Parietal lobe (tissue), 1 donor: ENCODE results near the gene NUP188. TPM values are rescaled to one million over a fixed set of nuclear protein-coding genes. Genes with fewer than 3 reads are reported as not detected.

Experiments used
- total RNA-seq: library from RNA; depleted of rRNA; stranded (reverse); fragments of >200 nt; gene quantifications from one replicate; pipeline ENCODE4 v1.2.3, GENCODE V29; 2014

The NUP188 gene, protein sequence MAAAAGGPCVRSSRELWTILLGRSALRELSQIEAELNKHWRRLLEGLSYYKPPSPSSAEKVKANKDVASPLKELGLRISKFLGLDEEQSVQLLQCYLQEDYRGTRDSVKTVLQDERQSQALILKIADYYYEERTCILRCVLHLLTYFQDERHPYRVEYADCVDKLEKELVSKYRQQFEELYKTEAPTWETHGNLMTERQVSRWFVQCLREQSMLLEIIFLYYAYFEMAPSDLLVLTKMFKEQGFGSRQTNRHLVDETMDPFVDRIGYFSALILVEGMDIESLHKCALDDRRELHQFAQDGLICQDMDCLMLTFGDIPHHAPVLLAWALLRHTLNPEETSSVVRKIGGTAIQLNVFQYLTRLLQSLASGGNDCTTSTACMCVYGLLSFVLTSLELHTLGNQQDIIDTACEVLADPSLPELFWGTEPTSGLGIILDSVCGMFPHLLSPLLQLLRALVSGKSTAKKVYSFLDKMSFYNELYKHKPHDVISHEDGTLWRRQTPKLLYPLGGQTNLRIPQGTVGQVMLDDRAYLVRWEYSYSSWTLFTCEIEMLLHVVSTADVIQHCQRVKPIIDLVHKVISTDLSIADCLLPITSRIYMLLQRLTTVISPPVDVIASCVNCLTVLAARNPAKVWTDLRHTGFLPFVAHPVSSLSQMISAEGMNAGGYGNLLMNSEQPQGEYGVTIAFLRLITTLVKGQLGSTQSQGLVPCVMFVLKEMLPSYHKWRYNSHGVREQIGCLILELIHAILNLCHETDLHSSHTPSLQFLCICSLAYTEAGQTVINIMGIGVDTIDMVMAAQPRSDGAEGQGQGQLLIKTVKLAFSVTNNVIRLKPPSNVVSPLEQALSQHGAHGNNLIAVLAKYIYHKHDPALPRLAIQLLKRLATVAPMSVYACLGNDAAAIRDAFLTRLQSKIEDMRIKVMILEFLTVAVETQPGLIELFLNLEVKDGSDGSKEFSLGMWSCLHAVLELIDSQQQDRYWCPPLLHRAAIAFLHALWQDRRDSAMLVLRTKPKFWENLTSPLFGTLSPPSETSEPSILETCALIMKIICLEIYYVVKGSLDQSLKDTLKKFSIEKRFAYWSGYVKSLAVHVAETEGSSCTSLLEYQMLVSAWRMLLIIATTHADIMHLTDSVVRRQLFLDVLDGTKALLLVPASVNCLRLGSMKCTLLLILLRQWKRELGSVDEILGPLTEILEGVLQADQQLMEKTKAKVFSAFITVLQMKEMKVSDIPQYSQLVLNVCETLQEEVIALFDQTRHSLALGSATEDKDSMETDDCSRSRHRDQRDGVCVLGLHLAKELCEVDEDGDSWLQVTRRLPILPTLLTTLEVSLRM (N-terminal part only)
- total RNA-seq: 68.9 TPM

DNA sequence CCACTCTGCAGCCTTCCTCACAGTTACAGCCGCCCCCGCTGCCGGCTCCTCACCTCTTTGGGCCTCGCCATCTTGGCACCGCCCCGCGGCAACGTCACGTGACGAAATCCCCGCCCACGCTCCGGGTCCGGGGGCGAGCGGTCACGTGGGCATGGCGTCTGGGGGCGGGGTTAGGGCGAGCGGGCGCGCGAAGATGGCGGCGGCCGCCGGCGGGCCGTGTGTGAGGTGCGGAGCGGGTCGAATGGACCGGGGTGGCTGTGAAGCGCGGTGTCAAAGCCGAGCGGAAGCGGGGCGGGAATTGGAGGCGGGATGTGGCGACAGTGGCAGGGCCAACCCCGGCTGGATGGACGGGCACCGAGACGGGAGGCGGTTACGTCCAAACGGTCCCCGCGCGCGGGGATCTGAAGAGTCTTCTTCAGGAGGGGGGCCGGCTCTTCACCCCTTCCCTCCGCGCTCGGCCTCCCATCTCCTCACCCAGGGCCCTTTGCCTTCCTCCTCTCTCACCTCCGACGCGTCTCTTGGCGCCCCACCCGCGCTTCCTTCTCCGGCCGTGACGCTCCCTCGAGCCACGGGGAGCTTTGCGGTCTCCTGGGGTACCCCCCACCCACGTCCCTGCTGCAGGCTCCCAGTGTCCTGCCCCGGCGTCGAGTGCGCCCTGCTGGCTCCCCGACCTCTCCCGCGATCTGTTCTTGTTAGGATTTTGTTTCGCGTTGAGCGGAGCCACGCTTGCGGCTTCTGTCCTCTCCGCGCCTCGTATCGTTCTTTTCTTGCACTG, at the start of gene NUP188, which contains the start of gene DOLK:
TSS of gene NUP188 (plus strand) at position 173 of the 775 bp plus-strand sequence. CDS start at position 194, 21 bp downstream.
TSS of gene DOLK (minus strand) at position 77 of the 775 bp plus-strand sequence. CDS start 300 bp downstream, outside the sequence.

DNA sequence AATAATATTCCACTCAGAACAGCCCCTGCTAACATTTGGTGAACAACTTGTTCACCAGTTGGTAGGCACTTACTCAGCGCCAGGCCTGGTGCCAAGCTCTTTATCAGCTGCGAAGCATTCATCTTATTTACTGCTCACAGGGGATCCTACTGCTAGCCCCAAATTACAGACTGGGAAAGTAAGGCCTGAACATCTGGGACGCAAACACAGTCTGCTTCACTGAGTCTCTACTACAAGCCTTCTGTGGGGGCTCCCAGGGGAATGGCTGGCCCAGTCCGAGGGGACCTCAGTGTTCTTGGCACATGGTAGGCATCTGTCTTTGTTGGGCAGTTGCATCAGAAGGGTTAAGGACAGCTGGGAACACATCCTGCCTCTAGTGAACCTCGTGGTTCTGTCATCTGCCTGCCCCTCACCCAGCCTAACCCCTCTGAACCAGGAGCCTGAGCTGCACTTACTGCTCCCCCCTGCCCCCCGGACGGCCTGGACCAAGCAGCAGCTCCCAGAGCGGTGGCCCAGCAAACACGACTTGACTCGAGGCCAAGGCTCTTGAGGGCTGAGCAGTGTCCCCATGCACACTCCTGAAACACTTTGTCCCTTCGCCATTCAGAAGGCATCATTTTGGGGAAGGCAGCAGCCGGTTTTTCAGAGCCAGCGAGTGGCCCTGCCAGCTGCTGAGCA, 27.0 kb upstream of the NUP188 start, which contains the start of gene PHYHD1:
TSS of gene PHYHD1 (plus strand) at position 602 of the 678 bp plus-strand sequence. CDS start 1,342 bp downstream, outside the sequence.

DNA sequence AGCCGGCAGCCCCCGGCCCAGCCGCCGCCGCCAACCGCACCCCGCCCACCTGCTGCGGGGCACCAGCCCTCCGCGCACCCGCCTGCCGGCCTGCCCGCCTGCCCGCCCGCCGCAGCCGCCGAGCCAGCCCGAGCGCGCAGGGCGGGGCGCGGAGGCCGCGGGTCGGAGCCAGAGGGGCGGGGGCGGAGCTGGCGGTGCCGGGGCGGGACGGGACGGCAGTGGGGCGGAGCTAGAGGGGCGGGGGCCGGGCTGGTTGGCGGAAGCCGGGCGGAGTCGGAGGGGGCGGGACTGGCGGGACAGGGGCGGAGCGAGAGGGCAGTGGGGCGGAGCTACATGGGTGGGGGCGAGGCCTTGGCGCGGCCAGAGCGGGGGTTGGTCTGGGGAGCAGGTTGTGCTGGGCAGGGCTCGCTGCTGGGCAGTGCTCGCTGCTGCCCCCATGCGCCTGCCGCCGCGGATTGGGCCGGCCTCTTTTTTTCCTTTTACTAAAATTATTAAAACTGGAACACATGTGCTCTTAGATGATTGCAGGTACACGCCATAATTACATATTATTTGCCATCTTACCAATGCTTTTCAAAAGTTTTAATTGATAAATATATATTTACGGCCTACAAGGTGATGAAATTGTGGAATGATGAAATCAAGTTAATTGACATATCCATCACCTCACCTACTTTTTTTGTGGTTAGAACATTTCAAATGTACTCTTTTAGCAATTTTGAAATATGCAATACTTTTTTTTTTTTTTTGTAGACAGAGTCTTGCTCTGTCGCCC, 80.9 kb downstream of the NUP188 start, which contains the start of gene SH3GLB2:
TSS of gene SH3GLB2 (minus strand) at position 140 of the 775 bp plus-strand sequence. CDS start 177 bp downstream, outside the sequence.

DNA sequence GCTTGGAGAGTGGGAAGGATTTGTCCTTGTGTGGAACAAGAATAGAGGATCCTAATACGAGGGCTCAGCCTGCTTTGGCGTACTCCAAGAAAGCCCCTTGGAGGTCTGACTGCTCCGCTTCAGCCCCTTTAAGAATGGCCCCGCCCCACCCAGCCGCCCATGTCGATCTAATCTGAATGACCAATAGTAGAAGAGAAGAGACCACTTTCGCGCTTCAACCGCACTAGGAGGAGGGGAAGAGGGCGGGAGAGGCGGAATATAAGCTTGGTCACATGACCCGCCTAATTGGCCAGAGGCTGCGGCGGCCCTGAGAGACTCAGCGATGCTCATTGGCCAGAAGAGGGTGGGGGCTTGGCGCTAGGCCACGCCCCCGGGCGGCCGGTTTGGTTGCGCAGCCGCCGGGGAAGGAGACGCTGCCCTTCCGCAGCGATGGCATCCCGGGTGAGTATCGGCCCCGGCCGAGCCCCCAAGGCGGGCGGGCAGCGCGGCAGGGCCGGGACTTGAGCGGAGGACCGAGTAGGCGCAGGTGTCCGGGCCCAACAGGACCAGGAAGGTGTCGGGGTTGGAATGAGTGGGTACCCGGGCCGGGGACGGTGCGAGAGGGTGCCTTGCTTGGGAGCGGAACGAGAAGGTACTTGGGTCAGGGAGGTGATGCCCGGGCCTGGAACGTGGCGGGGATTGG, 88.9 kb downstream of the NUP188 start, which contains the start of gene MIGA2:
TSS of gene MIGA2 (plus strand) at position 386 of the 682 bp plus-strand sequence. CDS start 3,969 bp downstream, outside the sequence.

Other genes starting within 250 kb of the NUP188 start
- gene PKN3, start 245.2 kb upstream of the NUP188 start, total RNA-seq: 1.6 TPM
- gene ZDHHC12, start 223.6 kb upstream of the NUP188 start, total RNA-seq: 3.1 TPM
- gene ZER1, start 175.8 kb upstream of the NUP188 start, total RNA-seq: 39.1 TPM
- gene TBC1D13, start 160.4 kb upstream of the NUP188 start, total RNA-seq: 11.3 TPM
- gene ENDOG, start 129.2 kb upstream of the NUP188 start, total RNA-seq: 18.5 TPM
- 23.8 TPM for gene SPOUT1, start 117.9 kb upstream of the NUP188 start, total RNA-seq
- gene KYAT1, start 65.7 kb upstream of the NUP188 start, total RNA-seq: 10.6 TPM
- gene LRRC8A, start 65.6 kb upstream of the NUP188 start, total RNA-seq: 25.7 TPM
- 1.9 TPM for gene PHYHD1, start 26.7 kb upstream of the NUP188 start, total RNA-seq
- 12.2 TPM for gene DOLK, start 96 bp upstream of the NUP188 start, total RNA-seq
- gene SH3GLB2, start 80.6 kb downstream of the NUP188 start, total RNA-seq: 52.6 TPM
- 28.5 TPM for gene MIGA2, start 88.9 kb downstream of the NUP188 start, total RNA-seq
- gene DOLPP1, start 133.4 kb downstream of the NUP188 start, total RNA-seq: 9.7 TPM
- 22.8 TPM for gene CRAT, start 163.1 kb downstream of the NUP188 start, total RNA-seq
- gene PTPA, start 163.7 kb downstream of the NUP188 start, total RNA-seq: 72.0 TPM
- gene IER5L, start 230.6 kb downstream of the NUP188 start, total RNA-seq: 20.3 TPM